Subcutaneous abdominal adipose tissue (tissue), 5 donors: ENCODE results near the gene C4BPB.

ENCODE experiments used
- H3K27ac ChIP-seq: one replicate; pipeline ENCODE4 v1.7.0; 2013; ENCODE audit warnings: low read depth, mild to moderate bottlenecking, inconsistent platforms, low read length, moderate library complexity
- H3K27me3 ChIP-seq, 5 donors: one replicate each; pipeline ENCODE4 v1.7.0; 2013; ENCODE audit warnings: low read length in 5 of 5, inconsistent platforms in 1 of 5; ENCODE audit not compliant: control insufficient read depth in 5 of 5, insufficient read depth in 4 of 5
- H3K36me3 ChIP-seq, 5 donors: one replicate each; pipeline ENCODE4 v1.7.0; 2013; ENCODE audit warnings: low read length in 5 of 5; ENCODE audit not compliant: control insufficient read depth in 5 of 5, insufficient read depth in 5 of 5
- H3K4me1 ChIP-seq, 5 donors: one replicate each; pipeline ENCODE4 v1.7.0; 2013; ENCODE audit warnings: low read length in 5 of 5, mild to moderate bottlenecking in 3 of 5, moderate library complexity in 1 of 5; ENCODE audit not compliant: control insufficient read depth in 5 of 5, insufficient read depth in 5 of 5
- H3K4me3 ChIP-seq, 5 donors: one replicate each; pipeline ENCODE4 v1.7.0; 2013; ENCODE audit warnings: low read length in 5 of 5, low read depth in 1 of 5
- H3K9ac ChIP-seq, 5 donors: one replicate each; pipeline ENCODE4 v1.7.0; 2013; ENCODE audit warnings: low read length in 5 of 5, mild to moderate bottlenecking in 4 of 5, moderate library complexity in 3 of 5
- H3K9me3 ChIP-seq, 5 donors: one replicate each; pipeline ENCODE4 v1.7.0; 2013; ENCODE audit warnings: low read length in 5 of 5; ENCODE audit not compliant: control insufficient read depth in 5 of 5
- donor health status: healthy.
- donor health status: healthy.
- donor health status: healthy.
- donor health status: healthy.
- donor health status: healthy.

Gene C4BPB

DNA sequence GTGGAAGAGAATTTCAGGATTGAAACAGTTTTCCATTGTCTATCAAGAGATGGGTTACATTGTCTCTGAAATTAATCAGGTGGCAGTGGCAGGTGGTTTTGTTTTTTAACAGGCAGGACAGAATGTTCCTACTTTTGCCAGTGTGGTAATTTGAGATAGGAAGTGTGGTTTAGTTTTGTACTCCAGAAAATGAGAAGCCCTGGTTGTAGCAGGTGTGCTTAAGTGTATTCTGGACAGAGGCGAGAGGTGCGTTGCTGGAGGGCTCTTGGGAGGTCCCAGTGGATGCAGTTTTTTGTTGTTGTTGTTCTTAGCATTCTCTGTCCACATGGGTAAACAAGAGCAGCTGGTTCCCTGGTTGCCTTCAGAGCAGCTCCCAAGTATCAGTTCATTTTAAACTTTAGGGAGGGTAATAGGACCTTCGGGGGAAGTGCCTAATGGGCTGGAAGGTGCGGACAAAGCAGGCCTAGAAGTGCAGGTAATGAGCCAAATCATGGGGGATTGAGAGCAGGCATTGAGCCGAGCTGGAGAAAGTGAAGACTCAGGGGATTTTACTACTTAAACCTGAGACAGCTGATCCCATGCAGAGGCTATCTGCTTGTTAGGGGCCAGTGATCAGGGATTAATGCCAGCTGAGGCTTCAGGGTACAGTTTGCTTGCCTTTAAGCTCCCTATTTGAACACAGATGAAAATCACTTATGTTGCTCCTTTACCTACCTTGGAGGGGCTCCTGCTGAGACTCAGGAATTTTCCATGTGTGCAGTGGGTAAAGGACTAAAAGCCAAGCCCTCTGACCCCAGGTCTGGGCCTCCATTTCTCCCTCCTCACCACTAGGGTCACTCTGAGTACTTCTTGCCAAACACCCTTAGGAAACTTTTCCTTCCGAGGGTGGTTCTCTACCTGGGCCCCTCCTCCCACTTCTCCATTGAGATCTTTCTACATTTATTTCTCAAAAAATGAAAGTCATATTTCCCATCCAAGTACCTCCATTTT lies 29.5 kb upstream of the C4BPB start:
- no peaks in the 10 kb centered on the region for H3K27me3 ChIP-seq
- no peaks in the 10 kb centered on the region for H3K9me3 ChIP-seq
- no peak overlapping the region for H3K27ac ChIP-seq
- peaks cover 7 to 36% (median 29%) of the 10 kb centered on the region in 5 donors for H3K36me3 ChIP-seq
- peaks cover 0 to 5% (median 0%) of the 10 kb centered on the region in 5 donors for H3K4me1 ChIP-seq
- no peak overlapping the region for H3K9ac ChIP-seq
- H3K4me3 ChIP-seq, result no peak overlapping the region

DNA sequence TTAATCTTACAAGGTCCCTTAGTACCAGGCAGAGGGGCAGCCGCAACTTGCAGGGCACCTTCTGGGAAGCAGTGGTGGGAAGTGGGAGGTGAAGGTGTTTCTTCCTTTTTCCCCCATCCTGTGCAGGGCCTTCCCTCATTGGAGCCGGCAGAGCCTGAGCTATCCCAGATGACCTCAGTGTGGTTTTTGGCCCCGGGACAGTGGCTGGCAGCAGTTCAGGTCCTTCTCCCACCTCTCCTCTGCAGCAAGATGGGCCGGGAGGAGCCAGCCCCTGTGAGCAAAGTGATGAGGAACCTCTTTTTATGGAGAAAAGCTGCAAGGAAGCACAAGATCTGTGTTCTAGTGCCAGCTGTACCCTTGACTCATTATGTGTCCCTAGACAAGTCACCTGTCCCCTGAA lies 28.8 kb upstream of the C4BPB start:
- Histone ChIP-seq H3K27me3 (no peaks in the 10 kb centered on the region), H3K36me3 (peaks cover 7 to 39% (median 33%) of the 10 kb centered on the region in 5 donors), H3K9ac (no peak overlapping the region), H3K4me3 (no peak overlapping the region), H3K9me3 (no peaks in the 10 kb centered on the region), H3K27ac (no peak overlapping the region), H3K4me1 (peaks cover 0 to 3% (median 0%) of the 10 kb centered on the region in 5 donors)

DNA sequence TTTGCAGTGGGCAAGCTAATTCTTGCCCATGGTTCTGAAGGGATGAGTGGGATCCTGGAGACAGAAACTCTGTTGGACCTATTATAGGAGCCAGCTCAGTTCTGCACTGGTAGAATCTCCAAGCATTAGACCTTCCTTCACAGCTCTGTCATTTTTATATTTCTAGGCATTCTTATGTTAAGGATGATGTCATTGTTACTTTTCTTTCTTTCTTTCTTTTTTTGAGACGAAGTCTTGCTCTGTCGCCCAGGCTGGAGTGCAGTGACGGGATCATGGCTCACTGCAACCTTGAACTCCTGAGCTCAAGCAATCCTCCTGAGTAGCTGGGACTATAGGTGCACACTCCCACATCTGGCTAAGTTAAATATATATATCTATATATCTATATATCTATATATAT lies 28.1 kb upstream of the C4BPB start:
- no peaks in the 10 kb centered on the region for H3K9me3 ChIP-seq

DNA sequence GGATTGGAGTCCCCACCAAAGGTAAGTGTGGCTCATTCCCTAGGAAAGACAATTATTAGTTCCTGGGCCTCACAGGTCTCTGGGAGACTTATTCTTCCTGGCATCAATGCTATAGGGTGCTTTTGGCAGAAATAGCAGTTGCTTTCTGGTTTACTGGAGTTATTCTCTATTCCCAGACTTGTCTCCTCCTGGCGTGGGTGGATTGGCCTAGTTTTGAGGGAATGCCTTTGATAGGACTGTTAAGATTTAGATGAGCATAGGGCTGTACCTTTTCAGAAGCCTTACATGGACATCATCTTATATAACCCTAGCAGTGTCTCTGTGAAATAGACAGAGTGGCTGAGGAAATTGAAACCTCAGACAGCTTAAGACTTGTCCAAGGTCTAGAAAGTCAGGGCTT lies 26.6 kb upstream of the C4BPB start:
- Histone ChIP-seq H3K9me3 (no peaks in the 10 kb centered on the region), H3K27ac (no peak overlapping the region), H3K9ac (no peak overlapping the region), H3K4me1 (no peaks in the 10 kb centered on the region), H3K4me3 (no peak overlapping the region), H3K27me3 (no peaks in the 10 kb centered on the region), H3K36me3 (peaks cover 11 to 54% (median 43%) of the 10 kb centered on the region in 5 donors)

More for the DNA sequence above, 28.1 kb upstream of the C4BPB start:
- Histone ChIP-seq H3K36me3 (peaks cover 7 to 43% (median 36%) of the 10 kb centered on the region in 5 donors), H3K4me3 (no peak overlapping the region), H3K27me3 (no peaks in the 10 kb centered on the region), H3K27ac (no peak overlapping the region), H3K4me1 (no peaks in the 10 kb centered on the region), H3K9ac (no peak overlapping the region)

DNA sequence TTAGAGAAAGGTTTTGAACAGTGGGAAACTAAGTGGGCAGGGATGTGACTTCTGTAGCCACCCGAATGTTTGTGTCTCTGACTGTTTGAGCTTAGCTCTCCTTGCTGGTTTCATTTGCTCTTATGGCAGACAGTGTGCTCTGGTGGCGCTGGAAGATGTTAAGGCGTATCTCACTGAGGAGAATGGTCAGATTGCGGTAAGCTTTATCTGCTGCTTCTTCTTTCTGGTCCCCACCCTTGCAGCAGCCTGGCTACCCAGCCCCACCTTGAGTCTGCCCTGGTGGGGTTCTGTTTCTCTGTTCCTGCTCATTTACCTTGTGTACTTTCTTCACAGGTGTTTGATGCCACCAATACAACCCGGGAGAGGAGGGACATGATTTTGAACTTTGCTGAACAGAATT lies 25.6 kb upstream of the C4BPB start:
- Histone ChIP-seq H3K4me3 (no peak overlapping the region), H3K9ac (no peak overlapping the region), H3K27me3 (no peaks in the 10 kb centered on the region), H3K36me3 (peaks cover 15 to 64% (median 50%) of the 10 kb centered on the region in 5 donors), H3K4me1 (no peaks in the 10 kb centered on the region), H3K9me3 (no peaks in the 10 kb centered on the region), H3K27ac (no peak overlapping the region)

DNA sequence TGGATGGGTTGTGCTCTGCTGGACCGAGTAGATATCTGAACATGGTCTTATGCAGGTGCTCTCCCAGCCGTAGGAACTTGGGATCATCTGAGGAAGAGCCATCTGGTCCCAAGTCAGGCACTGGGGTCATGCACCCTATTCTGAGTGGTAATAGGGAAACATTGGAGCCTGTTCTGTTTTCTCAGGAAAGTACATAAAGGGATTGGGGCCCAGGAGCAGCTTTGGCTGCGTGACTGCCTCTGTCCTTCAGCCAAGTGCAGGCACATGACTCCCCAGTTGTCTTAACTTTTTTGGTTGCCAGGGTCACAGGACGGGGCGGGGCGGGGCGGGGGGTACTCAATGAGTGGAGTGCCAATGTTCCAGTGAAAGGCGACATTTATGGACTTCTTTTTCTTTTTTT lies 24.1 kb upstream of the C4BPB start:
- Histone ChIP-seq H3K4me3 (no peak overlapping the region), H3K4me1 (no peaks in the 10 kb centered on the region), H3K27me3 (no peaks in the 10 kb centered on the region), H3K27ac (no peak overlapping the region), H3K9ac (no peak overlapping the region), H3K36me3 (peaks cover 21 to 78% (median 63%) of the 10 kb centered on the region in 5 donors), H3K9me3 (no peaks in the 10 kb centered on the region)

DNA sequence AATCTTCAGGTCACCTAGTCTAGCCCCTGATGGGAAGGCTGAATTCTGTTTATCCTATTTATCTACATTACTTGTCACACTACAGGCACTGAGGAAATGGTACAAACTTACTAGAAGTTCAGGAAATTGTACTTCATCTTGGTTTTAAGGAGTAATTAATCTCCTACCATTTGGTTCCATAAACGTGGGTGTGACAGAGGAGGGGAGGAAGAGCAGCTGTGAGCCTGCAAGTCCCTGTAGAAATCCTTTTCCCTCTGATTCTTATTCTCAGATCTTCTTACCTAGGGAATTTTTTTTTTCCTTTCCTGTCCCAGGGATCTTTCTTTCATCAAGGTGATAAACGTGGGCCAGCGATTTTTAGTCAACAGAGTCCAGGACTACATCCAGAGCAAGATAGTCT lies 21.5 kb upstream of the C4BPB start:
- Histone ChIP-seq H3K4me1 (peaks cover 0 to 6% (median 0%) of the 10 kb centered on the region in 5 donors), H3K36me3 (peaks cover 20 to 88% (median 76%) of the 10 kb centered on the region in 5 donors), H3K9me3 (peaks cover 0 to 2% (median 0%) of the 10 kb centered on the region in 5 donors), H3K4me3 (no peak overlapping the region), H3K27ac (no peak overlapping the region), H3K27me3 (peaks cover 0 to 2% (median 0%) of the 10 kb centered on the region in 5 donors), H3K9ac (no peak overlapping the region)

DNA sequence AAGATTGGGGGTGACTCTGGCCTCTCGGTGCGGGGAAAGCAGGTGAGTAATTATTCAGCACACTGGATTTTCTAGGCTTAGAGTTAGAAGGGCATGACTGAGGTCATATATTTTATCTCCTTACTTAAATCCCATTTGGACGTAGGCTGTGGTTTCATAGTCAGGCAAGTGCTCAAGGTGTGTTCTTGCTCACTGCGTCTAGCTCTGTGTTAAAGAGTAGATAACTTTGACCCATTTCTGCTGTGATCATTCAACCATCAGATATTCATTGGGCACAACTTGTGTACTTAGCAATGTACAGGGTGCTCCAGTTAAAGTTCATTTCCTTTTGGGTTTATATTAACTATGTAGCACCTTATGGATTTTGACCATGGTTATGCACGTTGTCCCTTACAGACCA lies 21.0 kb upstream of the C4BPB start:
- Histone ChIP-seq H3K4me1 (peaks cover 0 to 6% (median 0%) of the 10 kb centered on the region in 5 donors), H3K9ac (no peak overlapping the region), H3K27me3 (peaks cover 0 to 2% (median 0%) of the 10 kb centered on the region in 5 donors), H3K36me3 (peaks cover 17 to 88% (median 72%) of the 10 kb centered on the region in 5 donors), H3K9me3 (peaks cover 0 to 2% (median 0%) of the 10 kb centered on the region in 5 donors), H3K4me3 (no peak overlapping the region), H3K27ac (no peak overlapping the region)

DNA sequence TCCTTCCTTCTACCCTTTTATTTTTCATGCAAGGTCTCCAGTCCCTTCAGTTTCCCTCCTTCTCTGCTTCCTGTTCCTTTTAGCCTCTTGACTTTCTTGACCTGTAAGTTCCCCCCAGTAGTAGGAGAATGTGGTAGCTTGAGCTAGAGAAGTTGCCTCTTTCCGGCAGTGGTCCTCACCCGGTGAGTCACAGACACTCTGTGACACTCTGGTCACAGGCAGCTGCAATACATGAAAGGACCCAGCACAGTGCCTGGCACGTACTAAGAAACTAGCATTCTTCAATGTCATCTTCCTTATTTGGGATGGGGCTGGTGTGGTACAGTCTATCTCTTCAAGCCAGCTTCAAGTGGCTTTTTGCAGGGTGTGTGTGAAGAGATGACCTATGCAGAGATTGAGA lies 19.6 kb upstream of the C4BPB start:
- Histone ChIP-seq H3K27me3 (peaks cover 0 to 2% (median 0%) of the 10 kb centered on the region in 5 donors), H3K4me3 (no peak overlapping the region), H3K9me3 (peaks cover 0 to 2% (median 0%) of the 10 kb centered on the region in 5 donors), H3K4me1 (peaks cover 0 to 6% (median 0%) of the 10 kb centered on the region in 5 donors), H3K27ac (no peak overlapping the region), H3K36me3 (peaks cover 17 to 76% (median 61%) of the 10 kb centered on the region in 5 donors), H3K9ac (no peak overlapping the region)

DNA sequence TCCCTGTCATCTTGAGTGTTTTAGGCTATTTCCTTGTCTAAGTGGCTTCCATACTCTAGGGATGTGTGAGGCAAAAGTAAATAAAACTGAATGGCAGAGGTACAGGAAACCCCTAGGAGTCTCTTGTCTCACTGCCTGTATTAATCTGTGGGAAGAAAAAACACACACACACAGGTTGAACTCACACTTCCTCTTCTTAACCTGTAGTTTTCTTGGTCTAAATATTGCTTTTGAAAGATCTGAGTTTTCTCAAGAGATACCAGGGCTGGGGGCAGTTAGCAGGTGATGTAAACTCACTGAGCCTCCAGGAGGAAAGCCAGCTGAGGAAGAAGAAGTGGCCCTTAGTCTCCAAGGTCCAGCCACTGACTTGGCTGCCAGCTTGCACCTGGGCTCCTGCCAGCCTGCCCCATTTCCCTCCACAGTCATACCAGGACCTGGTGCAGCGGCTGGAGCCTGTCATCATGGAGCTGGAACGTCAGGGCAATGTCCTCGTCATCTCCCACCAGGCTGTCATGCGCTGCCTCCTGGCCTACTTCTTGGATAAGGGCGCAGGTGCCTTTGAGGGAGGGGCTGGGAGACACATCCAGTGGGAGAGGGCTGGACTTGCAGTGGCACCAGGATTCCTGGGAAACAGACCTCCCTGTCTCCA lies 18.7 kb upstream of the C4BPB start:
- Histone ChIP-seq H3K9ac (no peak overlapping the region), H3K27ac (no peak overlapping the region), H3K27me3 (peaks cover 0 to 2% (median 0%) of the 10 kb centered on the region in 5 donors), H3K4me3 (no peak overlapping the region), H3K36me3 (peaks cover 17 to 77% (median 53%) of the 10 kb centered on the region in 5 donors), H3K9me3 (peaks cover 0 to 2% (median 0%) of the 10 kb centered on the region in 5 donors), H3K4me1 (peaks cover 0 to 6% (median 0%) of the 10 kb centered on the region in 5 donors)
